Right atrium auricular region (tissue), 2 donors: ENCODE measurements around the gene RBKS. TPM values are rescaled to one million over a fixed set of nuclear protein-coding genes. Genes with fewer than 3 reads are reported as not detected.

Experiments used
- DNase-seq: peaks from one replicate; pipeline ENCODE4 v3.0.0-alpha.2; 2019; ENCODE audit warnings: low spot score
- H3K27ac ChIP-seq, 2 donors: fragments of 200-600 bp; sonication (generic); 1 replicate in 1 of 2; 2 replicates in 1 of 2; pipeline ENCODE4 v1.5.1; 2016 to 2019
- H3K27me3 ChIP-seq, 2 donors: fragments of 200-600 bp; sonication (generic); one replicate each; pipeline versions ENCODE4 v1.5.1 to v1.6.0; 2017 to 2019
- H3K36me3 ChIP-seq: fragments of 200-600 bp; sonication (generic); one replicate; pipeline ENCODE4 v1.5.1; 2016
- H3K4me1 ChIP-seq, 2 donors: fragments of 200-600 bp; sonication (generic); one replicate each; pipeline versions ENCODE4 v1.5.1 to v1.6.0; 2017 to 2019
- H3K4me3 ChIP-seq, 2 donors: fragments of 200-600 bp; sonication (generic); 1 replicate in 1 of 2; 2 replicates in 1 of 2; pipeline ENCODE4 v1.5.1; 2017 to 2019; ENCODE audit warnings: mild to moderate bottlenecking in 1 of 2, moderate library complexity in 1 of 2
- H3K9me3 ChIP-seq, 2 donors: fragments of 200-600 bp; sonication (generic); one replicate each; pipeline ENCODE4 v1.5.1; 2019
- total RNA-seq, 2 donors: library from RNA; depleted of rRNA; stranded (reverse); fragments of >200 nt; gene quantifications; one replicate each; pipeline ENCODE4 v1.1.0, GENCODE V29; 2016
- TF ChIP-seq, protein P1 (sequence below), 2 donors: fragments of 200-600 bp; sonication (generic); IDR thresholded peaks; one replicate each; pipeline ENCODE4 v1.5.1; 2019; ENCODE audit warnings: antibody characterized with exemption in 2 of 2

The RBKS gene
- total RNA-seq, 2 donors from 2014 or later, result 1.6 to 2.1 TPM

DNA sequence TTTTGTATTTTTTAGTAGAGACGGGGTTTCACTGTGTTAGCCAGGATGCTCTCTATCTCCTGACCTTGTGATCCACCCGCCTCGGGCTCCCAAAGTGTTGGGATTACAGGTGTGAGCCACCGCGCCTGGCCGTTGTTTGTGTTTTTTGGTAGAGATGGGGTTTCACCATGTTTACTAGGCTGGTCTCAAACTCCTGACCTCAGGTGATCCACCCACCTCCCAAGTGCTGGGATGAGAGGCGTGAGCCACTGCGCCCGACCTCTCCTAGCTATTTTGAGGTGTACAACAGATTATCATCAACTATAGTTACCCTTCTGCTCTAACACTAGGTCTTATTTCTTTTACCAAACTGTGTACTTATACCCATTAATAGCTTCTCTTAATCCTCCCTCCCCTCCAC lies 147.6 kb downstream of the RBKS start:
- Histone ChIP-seq H3K9me3 (peaks cover 0 to 5% of the 10 kb centered on the region in 2 donors), H3K36me3 (no peaks in the 10 kb centered on the region), H3K27me3 (no peaks in the 10 kb centered on the region), H3K4me1 (peaks cover 0 to 8% of the 10 kb centered on the region in 2 donors), H3K4me3 (no peak overlapping the region), H3K27ac (no peak overlapping the region)
- DNase-seq, result no peak
- TF ChIP-seq, protein P1, sequence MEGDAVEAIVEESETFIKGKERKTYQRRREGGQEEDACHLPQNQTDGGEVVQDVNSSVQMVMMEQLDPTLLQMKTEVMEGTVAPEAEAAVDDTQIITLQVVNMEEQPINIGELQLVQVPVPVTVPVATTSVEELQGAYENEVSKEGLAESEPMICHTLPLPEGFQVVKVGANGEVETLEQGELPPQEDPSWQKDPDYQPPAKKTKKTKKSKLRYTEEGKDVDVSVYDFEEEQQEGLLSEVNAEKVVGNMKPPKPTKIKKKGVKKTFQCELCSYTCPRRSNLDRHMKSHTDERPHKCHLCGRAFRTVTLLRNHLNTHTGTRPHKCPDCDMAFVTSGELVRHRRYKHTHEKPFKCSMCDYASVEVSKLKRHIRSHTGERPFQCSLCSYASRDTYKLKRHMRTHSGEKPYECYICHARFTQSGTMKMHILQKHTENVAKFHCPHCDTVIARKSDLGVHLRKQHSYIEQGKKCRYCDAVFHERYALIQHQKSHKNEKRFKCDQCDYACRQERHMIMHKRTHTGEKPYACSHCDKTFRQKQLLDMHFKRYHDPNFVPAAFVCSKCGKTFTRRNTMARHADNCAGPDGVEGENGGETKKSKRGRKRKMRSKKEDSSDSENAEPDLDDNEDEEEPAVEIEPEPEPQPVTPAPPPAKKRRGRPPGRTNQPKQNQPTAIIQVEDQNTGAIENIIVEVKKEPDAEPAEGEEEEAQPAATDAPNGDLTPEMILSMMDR (IDR thresholded peaks at IDR 0.05), result no peak

DNA sequence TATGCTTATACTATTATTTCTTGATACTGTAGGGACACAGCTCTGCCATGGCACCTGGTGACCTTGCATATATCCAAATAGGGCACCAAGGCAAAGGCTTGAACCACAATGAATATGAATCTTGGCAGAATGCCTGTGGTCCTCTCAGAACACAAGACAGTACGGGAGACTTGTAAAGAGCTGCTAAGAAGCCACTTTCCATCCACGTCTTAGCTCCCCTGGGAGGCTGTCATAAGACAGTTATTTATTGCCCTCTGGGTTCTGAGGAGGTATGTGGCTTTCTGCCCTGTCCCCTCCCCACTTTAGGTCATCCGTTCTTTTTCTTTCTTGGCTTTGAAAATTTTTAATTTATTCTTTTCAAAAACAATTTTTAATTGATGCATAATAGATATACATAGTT lies 148.5 kb downstream of the RBKS start:
- Histone ChIP-seq H3K27me3 (no peaks in the 10 kb centered on the region), H3K27ac (no peak overlapping the region), H3K36me3 (no peaks in the 10 kb centered on the region), H3K4me1 (peaks cover 0 to 15% of the 10 kb centered on the region in 2 donors), H3K4me3 (no peak overlapping the region), H3K9me3 (peaks cover 0 to 5% of the 10 kb centered on the region in 2 donors)
- no peak for DNase-seq
- TF ChIP-seq, protein P1 (IDR thresholded peaks at IDR 0.05), result no peak

DNA sequence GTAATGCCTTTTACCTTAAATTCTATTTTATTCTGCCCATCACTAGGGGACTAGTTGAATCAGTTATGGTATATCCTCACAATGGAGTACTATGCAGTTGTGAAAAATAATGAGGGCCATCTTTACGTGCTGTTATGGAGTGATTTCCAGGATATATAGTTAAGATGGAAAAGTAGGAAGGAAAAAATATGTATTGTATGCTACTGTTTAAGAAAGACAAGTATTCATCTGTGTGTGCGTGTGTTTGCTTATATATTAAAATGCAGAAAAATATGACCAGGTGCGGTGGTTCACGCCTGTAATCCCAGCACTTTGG lies 151.2 kb downstream of the RBKS start:
- Histone ChIP-seq H3K36me3 (no peaks in the 10 kb centered on the region), H3K27me3 (no peaks in the 10 kb centered on the region), H3K4me3 (no peak overlapping the region), H3K4me1 (peaks cover 0 to 36% of the 10 kb centered on the region in 2 donors), H3K9me3 (no peaks in the 10 kb centered on the region), H3K27ac (no peak overlapping the region)
- TF ChIP-seq, protein P1 (IDR thresholded peaks at IDR 0.05), result no peak
- DNase-seq, result no peak

DNA sequence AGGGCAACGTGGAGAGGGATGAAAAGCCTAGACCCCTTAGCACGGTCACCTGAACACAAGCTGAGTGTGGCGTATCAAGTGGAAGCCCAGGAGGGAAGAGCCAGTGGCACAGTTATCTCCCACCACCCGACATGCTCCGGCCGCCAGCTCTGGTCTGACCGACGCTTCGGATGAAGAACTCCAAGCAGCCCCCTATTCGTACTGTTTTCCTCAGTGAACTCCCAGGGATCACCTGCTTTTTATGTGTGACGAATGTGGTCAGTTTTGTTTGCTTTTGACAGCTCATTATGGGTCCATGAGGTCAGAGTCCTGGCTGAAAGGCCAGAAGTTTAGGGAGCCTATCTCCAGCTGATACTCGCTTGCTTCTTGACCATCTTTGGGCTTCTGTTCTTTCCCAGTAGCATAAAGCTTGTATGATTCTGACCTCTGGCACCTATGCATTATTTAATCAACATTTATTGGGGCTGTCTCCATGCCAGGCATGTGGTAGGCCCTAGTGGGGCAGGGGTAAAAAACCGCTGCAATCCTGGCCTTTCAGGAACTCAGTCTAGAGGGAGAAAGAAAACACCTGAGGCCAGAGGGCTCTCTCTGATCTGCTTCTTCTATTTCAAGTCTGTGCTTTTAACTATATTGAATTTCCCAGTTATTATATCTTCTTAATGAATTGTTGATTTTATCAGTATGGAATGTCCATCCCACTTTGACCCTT lies 151.7 kb downstream of the RBKS start:
- no peaks in the 10 kb centered on the region for H3K9me3 ChIP-seq
- no peak for DNase-seq
- no peak overlapping the region for H3K4me3 ChIP-seq
- no peaks in the 10 kb centered on the region for H3K27me3 ChIP-seq
- H3K36me3 ChIP-seq, result no peaks in the 10 kb centered on the region
- H3K4me1 ChIP-seq, result peaks cover 0 to 36% of the 10 kb centered on the region in 2 donors
- TF ChIP-seq, protein P1 (IDR thresholded peaks at IDR 0.05), result no peak
- peak overlapping the region; percentile 50 to 88 for H3K27ac ChIP-seq

DNA sequence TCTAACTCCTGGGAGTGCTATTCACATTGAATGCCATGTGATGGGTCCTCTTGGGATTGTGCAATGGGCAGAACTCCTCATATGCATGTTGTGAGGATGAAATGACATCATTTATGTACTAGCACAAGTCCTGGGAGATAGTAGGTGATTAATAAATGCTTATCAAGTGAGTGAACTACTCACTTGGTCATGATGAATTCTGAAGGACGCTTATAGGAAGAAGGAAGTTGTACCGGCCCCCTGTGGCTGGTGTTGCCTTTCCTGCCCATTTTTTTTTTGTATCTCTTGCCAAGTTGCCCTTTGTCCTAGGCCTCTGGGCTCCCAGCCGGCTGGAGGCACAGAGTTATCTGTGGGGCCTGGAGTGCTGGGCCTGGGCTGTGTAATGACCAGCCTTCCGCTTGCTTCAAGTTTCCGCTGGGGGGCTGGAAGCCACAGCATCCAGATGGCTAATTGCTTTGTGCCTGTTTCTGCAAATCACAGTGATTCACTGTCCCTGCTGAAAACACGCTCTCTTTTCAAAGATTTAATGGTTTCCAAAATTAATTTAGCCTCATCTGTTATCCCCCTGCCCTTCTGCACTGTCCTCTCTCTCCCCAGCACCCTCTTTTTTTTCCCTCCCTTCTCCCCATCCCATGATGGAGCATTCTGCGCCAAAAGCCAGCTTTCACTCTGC lies 152.4 kb downstream of the RBKS start:
- Histone ChIP-seq H3K4me3 (no peak overlapping the region), H3K4me1 (peaks cover 0 to 36% of the 10 kb centered on the region in 2 donors), H3K36me3 (no peaks in the 10 kb centered on the region), H3K27me3 (no peaks in the 10 kb centered on the region), H3K9me3 (no peaks in the 10 kb centered on the region), H3K27ac (peak overlapping the region; percentile 50 to 88)
- TF ChIP-seq, protein P1 (IDR thresholded peaks at IDR 0.05), result no peak
- DNase-seq, result no peak
